Smooth muscle cell of the coronary artery (primary cell): ENCODE measurements around the gene SCYGR3. TPM values are rescaled to one million over a fixed set of nuclear protein-coding genes. Genes with fewer than 3 reads are reported as not detected.

Source experiments
- total RNA-seq: library from RNA; depleted of rRNA; stranded (reverse); fragments of >200 nt; gene quantifications from 2 replicates; pipeline ENCODE4 v1.2.3, GENCODE V29; 2014; ENCODE audit warnings: low replicate concordance

Gene SCYGR3, protein sequence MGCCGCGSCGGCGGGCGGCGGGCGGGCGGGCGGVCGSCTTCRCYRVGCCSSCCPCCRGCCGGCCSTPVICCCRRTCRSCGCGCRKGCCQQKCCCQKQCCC
- total RNA-seq, result not detected in 2 replicates

DNA sequence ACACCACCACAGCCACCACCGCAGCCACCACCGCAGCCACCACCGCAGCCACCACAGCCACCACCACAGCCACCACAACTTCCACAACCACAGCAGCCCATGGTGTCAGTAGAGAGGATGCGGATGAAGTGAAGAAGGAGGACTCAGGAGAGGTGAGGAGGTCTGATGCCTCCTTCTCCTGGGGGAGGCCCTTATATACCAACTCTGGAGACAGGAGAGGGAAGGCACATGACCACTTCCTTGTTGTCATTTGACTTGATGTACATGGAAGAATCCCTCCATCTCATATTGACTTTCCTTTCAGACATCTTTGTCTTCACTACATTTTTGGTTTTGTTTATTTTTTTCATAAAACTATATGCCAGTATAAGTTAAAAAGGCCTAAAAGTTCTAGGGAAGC lies at the start of gene SCYGR3:
TSS of gene SCYGR3 (minus strand) at position 101 of the 400 bp plus-strand sequence. CDS start at position 101, 0 bp downstream.

DNA sequence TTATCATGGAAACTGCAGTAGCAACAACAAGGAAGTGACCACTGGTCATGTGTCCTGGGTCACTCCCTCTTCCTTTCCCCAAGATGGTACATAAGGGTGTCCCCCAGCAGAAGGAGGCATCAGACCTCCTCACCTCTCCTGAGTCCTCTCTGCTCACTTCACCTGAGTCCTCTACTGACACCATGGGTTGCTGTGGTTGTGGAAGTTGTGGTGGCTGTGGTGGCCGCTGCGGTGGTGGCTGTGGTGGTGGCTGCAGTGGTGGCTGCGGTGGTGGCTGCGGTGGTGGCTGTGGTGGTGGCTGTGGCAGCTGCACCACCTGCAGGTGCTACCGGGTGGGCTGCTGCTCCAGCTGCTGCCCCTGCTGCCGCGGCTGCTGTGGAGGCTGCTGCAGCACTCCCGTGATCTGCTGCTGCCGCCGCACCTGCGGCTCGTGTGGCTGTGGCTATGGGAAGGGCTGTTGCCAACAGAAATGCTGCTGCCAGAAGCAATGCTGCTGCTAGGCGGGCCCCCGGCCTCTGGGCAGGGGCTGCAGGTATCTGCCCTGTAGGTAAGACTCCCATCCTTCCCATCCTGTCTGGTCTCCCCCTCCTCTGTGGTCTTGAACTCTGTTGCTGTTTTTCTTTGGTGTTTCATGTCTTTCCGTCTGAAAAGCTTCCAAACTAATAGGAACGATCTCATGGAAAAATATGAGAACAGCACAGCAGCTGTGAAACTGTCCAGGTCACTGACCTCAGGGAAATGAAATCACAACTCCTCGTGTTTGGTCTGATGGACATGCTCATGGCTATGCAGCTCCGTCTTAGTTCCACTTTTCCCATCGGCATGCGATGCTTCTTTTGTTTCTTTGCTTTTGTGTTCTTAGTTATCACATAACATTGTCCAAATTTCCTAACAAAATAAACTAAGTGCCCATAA lies 2.9 kb upstream of the SCYGR3 start, which contains the start of gene SCYGR4:
TSS of gene SCYGR4 (plus strand) at position 183 of the 915 bp plus-strand sequence. CDS start at position 183, 0 bp downstream.

DNA sequence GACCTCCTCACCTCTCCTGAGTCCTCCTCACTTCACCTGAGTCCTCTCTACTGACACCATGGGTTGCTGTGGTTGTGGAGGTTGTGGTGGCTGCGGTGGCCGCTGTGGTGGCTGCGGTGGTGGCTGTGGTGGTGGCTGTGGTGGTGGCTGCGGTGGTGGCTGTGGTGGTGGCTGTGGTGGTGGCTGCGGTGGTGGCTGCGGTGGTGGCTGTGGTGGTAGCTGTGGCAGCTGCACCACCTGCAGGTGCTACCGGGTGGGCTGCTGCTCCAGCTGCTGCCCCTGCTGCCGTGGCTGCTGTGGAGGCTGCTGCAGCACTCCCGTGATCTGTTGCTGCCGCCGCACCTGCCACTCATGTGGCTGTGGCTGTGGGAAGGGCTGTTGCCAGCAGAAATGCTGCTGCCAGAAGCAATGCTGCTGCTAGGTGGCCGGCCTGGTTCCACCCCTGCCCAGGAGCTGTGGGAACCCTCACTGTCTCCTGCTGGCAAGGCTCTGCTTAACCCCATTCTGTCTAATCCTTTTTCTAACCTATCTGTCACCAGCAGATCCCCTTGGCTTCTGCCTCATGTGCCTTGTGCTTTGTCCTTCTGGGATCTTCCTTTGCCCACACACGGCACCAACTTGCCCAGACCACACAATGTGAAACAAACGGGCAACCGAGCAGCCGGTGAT lies 15.7 kb downstream of the SCYGR3 start, which contains the start of gene SCYGR2:
TSS of gene SCYGR2 (plus strand) at position 59 of the 669 bp plus-strand sequence. CDS start at position 59, 0 bp downstream.

Other genes starting within 250 kb of the SCYGR3 start
- gene TM4SF20, start 235.5 kb downstream of the SCYGR3 start, total RNA-seq, result 0.23 TPM in 1 of 2 replicates, not detected in the other
- gene SCYGR1, start 226.9 kb downstream of the SCYGR3 start, total RNA-seq, result not detected in 2 replicates
- 33.2 and 42.2 TPM in 2 replicates for gene AGFG1, start 142.7 kb downstream of the SCYGR3 start, total RNA-seq
- gene SCYGR2, start 15.9 kb downstream of the SCYGR3 start, total RNA-seq, result not detected in 2 replicates
- gene SCYGR4, start 2.7 kb upstream of the SCYGR3 start, total RNA-seq, result under 0.01 TPM in 1 of 2 replicates, not detected in the other
- not detected in 2 replicates for gene SCYGR5, start 52.0 kb upstream of the SCYGR3 start, total RNA-seq
- 0.23 and 2.1 TPM in 2 replicates for gene SLC19A3, start 103.2 kb upstream of the SCYGR3 start, total RNA-seq
- not detected in 2 replicates for gene SCYGR6, start 109.9 kb upstream of the SCYGR3 start, total RNA-seq
- gene SCYGR7, start 113.5 kb upstream of the SCYGR3 start, total RNA-seq, result not detected in 2 replicates
- not detected in 2 replicates for gene SCYGR8, start 131.1 kb upstream of the SCYGR3 start, total RNA-seq
- gene CCL20, start 199.0 kb upstream of the SCYGR3 start, total RNA-seq, result 0.30 TPM in 1 of 2 replicates, not detected in the other